Stomach smooth muscle (tissue), 2 donors: ENCODE measurements around the gene TMEM63C.

Experiments used
- H3K27ac ChIP-seq: one replicate; pipeline ENCODE4 v1.7.0; 2013; ENCODE audit warnings: mild to moderate bottlenecking, low read length, inconsistent platforms
- H3K27me3 ChIP-seq, 2 donors: one replicate each; pipeline ENCODE4 v1.7.0; 2013; ENCODE audit warnings: low read length in 2 of 2; ENCODE audit not compliant: insufficient read depth in 2 of 2, control insufficient read depth in 1 of 2
- H3K36me3 ChIP-seq, 2 donors: one replicate each; pipeline ENCODE4 v1.7.0; 2013; ENCODE audit warnings: low read length in 2 of 2; ENCODE audit not compliant: control insufficient read depth in 2 of 2, insufficient read depth in 2 of 2
- H3K4me1 ChIP-seq: one replicate; pipeline ENCODE4 v1.7.0; 2013; ENCODE audit warnings: low read length; ENCODE audit not compliant: control insufficient read depth, insufficient read depth
- H3K4me3 ChIP-seq, 2 donors: one replicate each; pipeline ENCODE4 v1.7.0; 2013; ENCODE audit warnings: low read length in 2 of 2
- H3K9ac ChIP-seq, 2 donors: one replicate each; pipeline ENCODE4 v1.7.0; 2013; ENCODE audit warnings: low read length in 2 of 2, mild to moderate bottlenecking in 1 of 2
- H3K9me3 ChIP-seq, 2 donors: one replicate each; pipeline ENCODE4 v1.7.0; 2013; ENCODE audit warnings: low read length in 2 of 2; ENCODE audit not compliant: control insufficient read depth in 2 of 2
- donor health status: healthy.
- donor health status: Pancreatic carcinoma.

Gene TMEM63C

DNA sequence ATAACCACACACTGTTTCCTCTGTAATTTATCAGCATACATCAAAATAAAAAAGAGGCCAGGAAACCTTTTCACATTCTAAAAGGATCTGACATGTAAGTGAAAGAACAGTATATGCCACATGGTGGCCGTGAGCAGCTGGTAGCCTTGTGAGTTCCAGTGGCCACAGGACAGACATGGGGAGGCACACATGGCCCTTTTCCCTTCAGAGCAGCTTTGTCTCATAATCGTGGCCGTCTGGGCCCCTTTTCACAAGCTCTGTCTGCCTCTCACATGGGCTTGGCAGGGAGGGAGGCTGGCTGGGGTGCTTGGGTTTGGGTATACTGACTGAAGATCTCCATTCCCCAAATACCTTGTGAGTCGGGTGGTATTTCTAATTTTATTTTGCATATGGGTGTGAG is 38.5 kb upstream of the TMEM63C start:
- Histone ChIP-seq H3K4me1 (peaks cover 23% of the 10 kb centered on the region), H3K36me3 (no peaks in the 10 kb centered on the region), H3K4me3 (no peak overlapping the region), H3K9me3 (no peaks in the 10 kb centered on the region), H3K9ac (no peak overlapping the region), H3K27ac (no peak overlapping the region), H3K27me3 (peaks cover 68 to 75% of the 10 kb centered on the region in 2 donors)

DNA sequence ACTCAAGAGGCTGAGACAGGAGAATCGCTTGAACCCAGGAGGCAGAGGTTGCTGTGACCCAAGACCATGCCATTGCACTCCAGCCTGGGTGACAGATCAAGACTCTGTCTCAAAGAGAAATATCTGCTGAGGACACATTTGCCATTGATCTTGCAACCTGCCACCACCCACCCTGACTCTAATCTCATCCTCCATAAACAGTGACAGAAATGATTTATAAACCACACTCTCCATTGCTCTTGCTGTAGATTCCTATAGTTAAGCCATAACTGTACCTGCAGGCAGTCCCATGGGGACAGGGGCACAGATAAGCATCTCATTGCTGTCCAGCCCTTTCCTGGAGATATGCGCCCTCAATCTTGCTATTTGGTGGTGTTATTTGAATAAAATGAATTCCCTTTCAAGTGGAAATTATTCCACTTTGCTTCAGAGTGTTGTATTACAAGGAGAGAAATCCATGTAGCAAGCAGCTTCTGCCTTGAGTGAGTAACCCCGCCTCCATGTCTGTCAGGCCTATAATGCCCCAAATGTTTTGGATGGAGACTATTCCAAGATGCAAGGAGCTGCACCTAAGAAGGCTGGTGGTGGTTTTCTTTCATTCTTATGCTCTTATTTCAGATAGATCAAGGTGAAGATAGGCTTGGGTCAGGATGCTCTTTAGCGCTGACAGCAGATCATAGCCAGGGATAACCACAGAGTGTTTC is 37.0 kb upstream of the TMEM63C start:
- Histone ChIP-seq H3K9ac (no peak overlapping the region), H3K27me3 (peaks cover 54 to 61% of the 10 kb centered on the region in 2 donors), H3K4me3 (no peak overlapping the region), H3K27ac (no peak overlapping the region), H3K36me3 (no peaks in the 10 kb centered on the region), H3K9me3 (no peaks in the 10 kb centered on the region), H3K4me1 (peaks cover 21% of the 10 kb centered on the region)

DNA sequence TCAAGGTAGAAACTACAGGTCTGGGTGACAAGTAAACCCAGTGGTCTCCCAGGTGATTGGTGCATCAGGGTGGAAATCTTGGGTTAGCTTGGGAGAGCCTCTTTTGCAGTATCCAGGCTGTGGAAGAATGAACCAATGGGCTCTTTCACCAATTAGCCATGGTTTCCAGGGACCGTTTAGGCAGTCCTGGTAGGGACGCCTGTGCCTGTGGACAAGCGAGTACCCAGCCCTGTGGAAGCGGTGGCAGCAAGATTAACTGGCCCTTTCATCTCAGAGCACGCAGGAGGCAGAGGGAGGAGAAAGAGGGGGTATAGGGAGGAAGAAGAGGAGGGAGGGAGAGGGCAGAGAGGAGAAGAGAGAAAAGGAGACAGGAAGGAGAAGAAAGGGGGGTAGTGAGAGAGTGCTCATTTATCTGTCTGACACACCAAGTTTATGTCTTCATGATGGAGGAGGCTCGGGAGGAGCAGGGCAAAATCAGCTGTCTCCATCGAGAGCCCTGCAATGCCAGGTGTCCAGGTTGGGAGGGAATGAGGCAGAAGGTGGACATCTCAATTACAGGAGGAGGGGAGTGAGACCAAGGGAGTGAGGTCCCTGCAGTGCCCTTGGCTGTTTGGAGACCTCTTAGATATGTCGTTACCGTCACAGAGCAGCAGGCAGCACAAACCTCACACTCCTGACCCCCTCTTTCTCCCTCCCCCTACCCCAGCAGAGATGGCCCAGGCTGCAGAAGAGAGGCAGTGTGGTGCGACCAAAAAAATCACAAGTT is 35.4 kb upstream of the TMEM63C start:
- Histone ChIP-seq H3K9me3 (no peaks in the 10 kb centered on the region), H3K4me3 (no peak overlapping the region), H3K27me3 (peaks cover 43 to 46% of the 10 kb centered on the region in 2 donors), H3K27ac (no peak overlapping the region), H3K9ac (no peak overlapping the region), H3K36me3 (no peaks in the 10 kb centered on the region), H3K4me1 (peaks cover 6% of the 10 kb centered on the region)

DNA sequence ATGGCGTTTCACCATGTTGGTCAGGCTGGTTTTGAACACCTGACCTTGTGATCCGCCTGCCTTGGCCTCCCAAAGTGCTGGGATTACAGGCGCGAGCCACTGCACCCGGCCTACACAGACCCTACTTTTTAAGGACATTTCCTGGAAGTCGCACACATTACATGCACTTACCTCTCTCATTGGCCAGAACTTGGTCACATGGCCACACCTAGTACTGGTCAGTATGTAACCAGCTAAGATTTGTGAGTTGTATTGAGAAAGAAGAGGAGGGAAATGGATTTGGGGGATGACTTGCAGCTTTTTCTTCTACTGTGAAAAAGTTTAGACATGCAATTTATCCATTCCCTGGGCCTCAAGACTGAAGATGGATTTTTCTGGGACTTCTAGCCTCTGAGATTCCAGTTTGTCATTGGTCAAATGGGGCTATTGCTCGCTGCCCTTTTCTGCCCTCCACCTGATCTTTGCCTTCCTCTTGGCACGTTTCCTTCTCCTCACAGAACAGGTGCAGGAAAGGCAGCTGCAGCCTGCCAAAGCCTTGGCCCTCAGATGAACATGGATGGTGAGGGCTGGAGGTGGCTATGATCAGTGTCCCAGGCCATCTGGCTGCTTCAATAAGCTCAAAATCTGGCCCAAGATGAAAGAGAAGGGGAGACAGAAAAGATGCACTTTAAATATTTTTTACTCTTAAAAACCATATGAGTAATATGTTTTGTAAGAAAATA is 32.9 kb upstream of the TMEM63C start:
- Histone ChIP-seq H3K36me3 (no peaks in the 10 kb centered on the region), H3K27me3 (peaks cover 24 to 33% of the 10 kb centered on the region in 2 donors), H3K9ac (no peak overlapping the region), H3K4me3 (no peak overlapping the region), H3K4me1 (no peaks in the 10 kb centered on the region), H3K27ac (no peak overlapping the region), H3K9me3 (no peaks in the 10 kb centered on the region)

DNA sequence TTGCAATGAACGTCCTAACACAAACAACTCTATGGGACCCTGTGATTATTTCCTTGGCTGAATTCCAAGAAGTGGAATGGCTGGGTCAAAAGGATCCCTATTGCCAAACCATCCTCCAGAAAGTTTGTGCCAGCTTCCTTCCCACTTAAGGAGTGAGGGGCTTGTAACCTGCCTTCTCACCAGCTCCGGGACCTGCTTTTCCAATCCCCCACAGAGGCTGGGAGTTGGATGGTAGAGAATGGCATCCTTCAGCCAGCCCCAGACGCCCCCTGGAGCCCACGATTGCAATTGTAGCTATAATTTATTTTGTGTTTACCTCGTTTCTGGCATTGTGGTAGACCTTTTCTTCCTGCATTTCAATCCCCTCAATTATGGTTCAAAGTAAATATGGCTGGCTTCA is 30.4 kb upstream of the TMEM63C start:
- no peaks in the 10 kb centered on the region for H3K9me3 ChIP-seq
- no peak overlapping the region for H3K4me3 ChIP-seq
- peaks cover 22 to 26% of the 10 kb centered on the region in 2 donors for H3K27me3 ChIP-seq
- no peak overlapping the region for H3K27ac ChIP-seq
- H3K4me1 ChIP-seq, result no peaks in the 10 kb centered on the region
- no peaks in the 10 kb centered on the region for H3K36me3 ChIP-seq
- H3K9ac ChIP-seq, result no peak overlapping the region

DNA sequence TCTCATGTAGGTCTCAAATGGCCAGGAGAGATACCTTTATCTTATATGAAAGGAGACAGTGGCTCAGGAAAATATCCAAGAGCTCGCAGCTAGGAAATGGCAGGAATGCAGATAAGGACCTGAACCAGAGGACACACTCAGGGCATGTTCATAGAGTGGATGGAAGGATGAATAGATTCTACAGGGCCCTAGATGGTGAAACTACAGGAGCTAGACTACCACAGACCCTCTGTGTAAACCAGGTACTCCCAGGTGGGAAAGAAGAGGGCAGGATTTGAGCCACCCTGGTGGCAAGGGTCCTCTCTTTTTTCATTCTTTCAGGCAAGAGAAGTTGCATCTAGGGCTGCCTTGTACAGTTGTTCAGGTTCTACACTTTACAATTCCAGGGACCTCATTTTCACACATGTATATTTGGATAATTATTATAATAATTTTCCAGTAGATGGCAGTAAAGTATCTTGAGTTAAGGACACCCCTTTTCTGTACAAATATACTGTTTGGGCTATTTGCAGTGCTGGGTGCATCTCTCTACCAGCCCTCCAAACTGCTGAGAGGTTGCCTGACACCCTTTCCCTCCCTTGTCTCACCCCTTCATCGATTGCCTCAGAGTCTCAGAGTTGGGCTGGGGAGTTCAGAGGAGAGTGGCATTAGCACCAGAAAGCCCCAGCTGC is 29.5 kb upstream of the TMEM63C start:
- H3K4me1 ChIP-seq, result no peaks in the 10 kb centered on the region
- H3K27me3 ChIP-seq, result peaks cover 17% of the 10 kb centered on the region in 2 donors
- no peaks in the 10 kb centered on the region for H3K36me3 ChIP-seq
- H3K9ac ChIP-seq, result no peak overlapping the region
- H3K9me3 ChIP-seq, result no peaks in the 10 kb centered on the region
- no peak overlapping the region for H3K27ac ChIP-seq
- no peak overlapping the region for H3K4me3 ChIP-seq

DNA sequence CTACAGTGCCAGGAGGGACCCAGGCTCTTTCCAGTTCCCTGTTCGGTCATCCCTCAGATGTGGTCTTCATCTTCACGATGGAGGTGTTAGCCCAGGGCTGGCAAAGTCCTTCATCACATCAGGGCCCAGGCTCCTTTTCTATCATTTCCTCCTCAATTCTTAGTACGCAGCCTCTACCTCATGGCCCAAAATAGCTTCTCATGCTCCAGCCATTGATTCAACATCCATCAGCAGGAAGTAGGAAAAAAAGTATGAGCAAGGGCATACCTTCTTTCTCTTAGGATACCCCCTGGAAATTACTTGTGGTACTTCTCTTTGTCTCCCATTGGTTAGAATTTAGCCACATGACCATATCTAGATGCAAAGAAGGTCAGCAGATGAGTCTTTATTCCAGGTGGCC is 27.8 kb upstream of the TMEM63C start:
- H3K4me1 ChIP-seq, result peaks cover 10% of the 10 kb centered on the region
- H3K9me3 ChIP-seq, result no peaks in the 10 kb centered on the region
- no peaks in the 10 kb centered on the region for H3K36me3 ChIP-seq
- H3K9ac ChIP-seq, result no peak overlapping the region
- H3K4me3 ChIP-seq, result no peak overlapping the region
- peaks cover 21 to 25% of the 10 kb centered on the region in 2 donors for H3K27me3 ChIP-seq
- H3K27ac ChIP-seq, result no peak overlapping the region

DNA sequence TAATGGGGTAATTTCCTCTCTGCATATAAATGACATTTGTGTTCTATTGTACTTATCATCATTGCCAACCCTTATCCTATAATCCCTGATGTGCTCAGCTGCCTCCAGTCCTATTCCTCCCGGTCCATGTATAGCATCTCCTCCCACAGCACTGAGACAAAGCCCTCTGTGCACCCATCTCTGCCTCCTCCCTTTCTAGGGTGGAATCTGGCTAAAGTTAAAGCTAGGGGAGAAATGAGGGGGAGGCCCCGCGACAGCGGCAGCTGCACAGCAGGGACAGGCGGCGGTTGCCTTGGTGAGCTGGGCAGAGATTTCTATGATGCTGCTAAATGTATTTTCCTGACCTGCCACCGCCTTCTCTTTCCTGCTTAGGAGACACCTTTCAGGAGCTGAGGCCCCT is 27.2 kb upstream of the TMEM63C start:
- H3K9ac ChIP-seq, result no peak overlapping the region
- H3K36me3 ChIP-seq, result no peaks in the 10 kb centered on the region
- no peak overlapping the region for H3K27ac ChIP-seq
- H3K9me3 ChIP-seq, result no peaks in the 10 kb centered on the region
- H3K4me1 ChIP-seq, result peaks cover 13% of the 10 kb centered on the region
- H3K4me3 ChIP-seq, result no peak overlapping the region
- peaks cover 21 to 25% of the 10 kb centered on the region in 2 donors for H3K27me3 ChIP-seq

DNA sequence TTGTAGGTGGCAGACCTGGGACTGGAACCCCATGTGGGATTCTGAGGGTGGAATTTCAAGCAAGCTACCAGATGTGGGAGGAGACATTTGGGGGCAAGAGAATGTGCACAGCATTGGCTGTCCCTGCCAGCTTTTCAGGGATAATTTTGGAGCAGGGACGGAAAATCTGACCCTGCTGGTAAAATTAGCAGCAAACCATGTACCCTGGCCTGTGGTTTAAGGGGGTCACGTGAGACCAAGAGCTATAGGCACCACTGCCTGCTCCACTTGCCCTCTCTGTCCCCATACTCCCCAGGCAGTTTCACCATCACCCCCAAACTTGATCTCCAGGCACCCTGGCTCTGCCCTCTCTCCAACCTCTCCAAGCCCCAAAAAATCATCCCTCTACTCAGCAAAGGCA is 26.5 kb upstream of the TMEM63C start:
- Histone ChIP-seq H3K4me3 (no peak overlapping the region), H3K27me3 (peaks cover 21 to 25% of the 10 kb centered on the region in 2 donors), H3K36me3 (no peaks in the 10 kb centered on the region), H3K9me3 (no peaks in the 10 kb centered on the region), H3K9ac (no peak overlapping the region), H3K27ac (no peak overlapping the region), H3K4me1 (peaks cover 13% of the 10 kb centered on the region)

DNA sequence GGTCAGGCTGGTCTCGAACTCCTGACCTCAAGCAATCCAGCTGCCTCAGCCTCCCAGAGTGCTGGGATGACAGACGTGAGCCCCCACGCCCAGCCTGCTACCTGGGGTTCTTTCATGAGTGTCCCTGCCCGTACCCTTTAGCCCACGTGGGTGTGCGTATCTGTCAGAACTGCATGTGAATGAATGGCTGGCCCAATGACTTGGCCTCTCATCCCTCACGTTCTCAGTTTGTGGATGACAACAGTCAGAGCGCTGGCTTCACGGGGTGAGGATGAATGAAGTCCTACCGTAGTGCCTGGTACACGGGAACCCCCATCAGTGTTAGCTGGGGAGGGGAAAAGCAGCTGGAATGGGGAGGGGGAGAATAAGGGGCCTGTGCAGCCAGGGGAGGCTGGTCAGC is 23.9 kb upstream of the TMEM63C start:
- peaks cover 23% of the 10 kb centered on the region in 2 donors for H3K27me3 ChIP-seq
- H3K4me3 ChIP-seq, result no peak overlapping the region
- no peaks in the 10 kb centered on the region for H3K36me3 ChIP-seq
- no peak overlapping the region for H3K27ac ChIP-seq
- peak overlapping the region in 1 of 2 donors; percentile 42 for H3K9ac ChIP-seq
- H3K4me1 ChIP-seq, result peaks cover 13% of the 10 kb centered on the region
- H3K9me3 ChIP-seq, result no peaks in the 10 kb centered on the region
